Measurements from ENCODE around the gene CDH4. TPM values are rescaled to one million over a fixed set of nuclear protein-coding genes. Genes with fewer than 3 reads are reported as not detected.

The CDH4 gene
- total RNA-seq, 1 experiment from 2014 or later, result not detected

GRCh38 chr20:61575151-61575937 is 323.3 kb downstream of the CDH4 start:
- no peak for TF ChIP-seq CTCF (IDR thresholded peaks at IDR 0.05; ENCODE audit: insufficient read depth in 1 of 2, low read depth in 1 of 2, low read length in 1 of 2, severe bottlenecking in 1 of 2, unreplicated experiment in 1 of 2)
- H3K36me3 ChIP-seq (ENCODE audit: control insufficient read depth, insufficient read depth, low read length), result no peaks in the 10 kb centered on the region
- Mint-ChIP-seq H3K27me3 (ENCODE audit: insufficient read depth, unreplicated experiment) (peaks cover 12% of the 10 kb centered on the region), H3K4me3 (ENCODE audit: unreplicated experiment) (no peak overlapping the region), H3K4me1 (ENCODE audit: low read depth, unreplicated experiment) (no peaks in the 10 kb centered on the region), H3K27ac (ENCODE audit: unreplicated experiment) (no peak overlapping the region), H3K36me3 (ENCODE audit: insufficient read depth, unreplicated experiment) (no peaks in the 10 kb centered on the region), H3K9me3 (ENCODE audit: unreplicated experiment) (peaks cover 9% of the 10 kb centered on the region)
- BruUV-seq (replicated peaks), result no TSS peak
- H3K27me3 ChIP-seq (replicated peaks; ENCODE audit: control insufficient read depth, insufficient read depth, low read length), result no peaks in the 10 kb centered on the region
- H3K9me3 ChIP-seq, result no peaks in the 10 kb centered on the region
- H3K4me3 ChIP-seq (ENCODE audit: low read depth, low read length), result no peak overlapping the region
- H3K4me1 ChIP-seq, result no peaks in the 10 kb centered on the region
- ChIA-PET POLR2A (no interaction called here), CTCF (no interaction called here)
- DNase-seq, result no peak
- intact Hi-C loops (cut with micrococcal nuclease; ENCODE audit: unreplicated experiment), result no loop called here

GRCh38 chr20:61576372-61576771 is 324.3 kb downstream of the CDH4 start:
- no TSS peak for BruUV-seq (replicated peaks)
- intact Hi-C loops (cut with micrococcal nuclease; ENCODE audit: unreplicated experiment), result no loop called here
- H3K4me3 Mint-ChIP-seq (ENCODE audit: unreplicated experiment), result no peak overlapping the region
- Histone ChIP-seq H3K9me3 (peaks cover 5% of the 10 kb centered on the region; the same call in 1 of the 2 replicates), H3K4me3 (ENCODE audit: low read depth, low read length) (no peak overlapping the region), H3K27me3 (replicated peaks; ENCODE audit: control insufficient read depth, insufficient read depth, low read length) (no peaks in the 10 kb centered on the region; the same call in 1 of the 2 replicates), H3K4me1 (no peaks in the 10 kb centered on the region), H3K36me3 (ENCODE audit: control insufficient read depth, insufficient read depth, low read length) (no peaks in the 10 kb centered on the region)
- no peak overlapping the region for H3K27ac Mint-ChIP-seq (ENCODE audit: unreplicated experiment)
- no peaks in the 10 kb centered on the region for H3K4me1 Mint-ChIP-seq (ENCODE audit: low read depth, unreplicated experiment)
- no peak for TF ChIP-seq CTCF (IDR thresholded peaks at IDR 0.05; ENCODE audit: insufficient read depth in 1 of 2, low read depth in 1 of 2, low read length in 1 of 2, severe bottlenecking in 1 of 2, unreplicated experiment in 1 of 2)
- H3K27me3 Mint-ChIP-seq (ENCODE audit: insufficient read depth, unreplicated experiment), result peaks cover 7% of the 10 kb centered on the region
- peaks cover 9% of the 10 kb centered on the region for H3K9me3 Mint-ChIP-seq (ENCODE audit: unreplicated experiment)
- no peak for DNase-seq
- ChIA-PET CTCF (no interaction called here), POLR2A (no interaction called here)
- H3K36me3 Mint-ChIP-seq (ENCODE audit: insufficient read depth, unreplicated experiment), result no peaks in the 10 kb centered on the region

- H3K9me3 ChIP-seq, result peaks cover 5% of the 10 kb centered on the region; the same call in 1 of the 2 replicates
- TF ChIP-seq CTCF (IDR thresholded peaks at IDR 0.05; ENCODE audit: insufficient read depth in 1 of 2, low read depth in 1 of 2, low read length in 1 of 2, severe bottlenecking in 1 of 2, unreplicated experiment in 1 of 2), result no peak
- DNase-seq, result no peak
- H3K4me1 Mint-ChIP-seq (ENCODE audit: low read depth, unreplicated experiment), result no peaks in the 10 kb centered on the region
- peaks cover 8% of the 10 kb centered on the region for H3K27me3 Mint-ChIP-seq (ENCODE audit: insufficient read depth, unreplicated experiment)
- no peaks in the 10 kb centered on the region for H3K4me1 ChIP-seq
- intact Hi-C loops (cut with micrococcal nuclease; ENCODE audit: unreplicated experiment), result no loop called here
- no peaks in the 10 kb centered on the region; the same call in 1 of the 2 replicates for H3K27me3 ChIP-seq (replicated peaks; ENCODE audit: control insufficient read depth, insufficient read depth, low read length)
- H3K27ac Mint-ChIP-seq (ENCODE audit: unreplicated experiment), result no peak overlapping the region
- H3K36me3 ChIP-seq (ENCODE audit: control insufficient read depth, insufficient read depth, low read length), result no peaks in the 10 kb centered on the region
- no peaks in the 10 kb centered on the region for H3K36me3 Mint-ChIP-seq (ENCODE audit: insufficient read depth, unreplicated experiment)
- CTCF ChIA-PET, result no interaction called here
- no peak overlapping the region for H3K4me3 ChIP-seq (ENCODE audit: low read depth, low read length)
- no TSS peak for BruUV-seq (replicated peaks)
- POLR2A ChIA-PET, result no interaction called here
- H3K4me3 Mint-ChIP-seq (ENCODE audit: unreplicated experiment), result no peak overlapping the region
- H3K9me3 Mint-ChIP-seq (ENCODE audit: unreplicated experiment), result peaks cover 9% of the 10 kb centered on the region
Observed at GRCh38 chr20:61577065-61577464, 325.0 kb downstream of the CDH4 start.
